GM12865 (cell line): ENCODE measurements around the gene C1orf116.
"Not testable (repeated sequence)": the region's sequence is repeated elsewhere in the genome, so short reads cannot be mapped to it uniquely, and the experiment has no call there.

ENCODE experiments used
- DNase-seq: peaks from one replicate; pipeline ENCODE4 v3.0.0; 2010; ENCODE audit warnings: low read depth
- H3K4me3 ChIP-seq: 2 replicates; pipeline ENCODE4 v1.5.1; 2011; ENCODE audit warnings: mild to moderate bottlenecking, low read depth, low read length, control low read depth
- TF ChIP-seq, protein P1 (sequence below): IDR thresholded peaks from 2 replicates; pipeline ENCODE4 v1.5.1; 2011; ENCODE audit warnings: low read length, control low read depth, low read depth, inconsistent platforms; ENCODE audit not compliant: insufficient read depth; ENCODE audit errors: missing control alignments

C1orf116 gene

DNA sequence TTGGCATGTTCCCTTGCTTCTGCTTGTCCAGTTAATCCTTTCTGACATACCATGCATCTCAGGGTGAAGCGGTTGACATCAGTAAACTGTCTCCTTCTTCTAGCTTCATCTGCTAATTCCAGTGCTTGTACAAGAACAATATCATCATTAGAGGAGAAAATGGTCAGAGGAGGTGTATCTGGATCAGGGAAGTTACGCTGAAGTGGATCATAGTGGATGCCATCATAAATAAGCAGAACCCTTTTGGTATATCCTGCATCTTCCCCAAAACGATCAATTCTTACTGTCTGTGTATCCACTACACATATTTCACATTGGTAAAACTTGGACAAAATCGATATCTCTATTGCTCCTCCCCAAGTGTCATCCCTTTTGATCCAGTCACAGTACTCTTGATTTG is 16.5 kb upstream of the C1orf116 start:
- H3K4me3 ChIP-seq = no peak overlapping the region
- no peak for DNase-seq
- TF ChIP-seq, protein P1, sequence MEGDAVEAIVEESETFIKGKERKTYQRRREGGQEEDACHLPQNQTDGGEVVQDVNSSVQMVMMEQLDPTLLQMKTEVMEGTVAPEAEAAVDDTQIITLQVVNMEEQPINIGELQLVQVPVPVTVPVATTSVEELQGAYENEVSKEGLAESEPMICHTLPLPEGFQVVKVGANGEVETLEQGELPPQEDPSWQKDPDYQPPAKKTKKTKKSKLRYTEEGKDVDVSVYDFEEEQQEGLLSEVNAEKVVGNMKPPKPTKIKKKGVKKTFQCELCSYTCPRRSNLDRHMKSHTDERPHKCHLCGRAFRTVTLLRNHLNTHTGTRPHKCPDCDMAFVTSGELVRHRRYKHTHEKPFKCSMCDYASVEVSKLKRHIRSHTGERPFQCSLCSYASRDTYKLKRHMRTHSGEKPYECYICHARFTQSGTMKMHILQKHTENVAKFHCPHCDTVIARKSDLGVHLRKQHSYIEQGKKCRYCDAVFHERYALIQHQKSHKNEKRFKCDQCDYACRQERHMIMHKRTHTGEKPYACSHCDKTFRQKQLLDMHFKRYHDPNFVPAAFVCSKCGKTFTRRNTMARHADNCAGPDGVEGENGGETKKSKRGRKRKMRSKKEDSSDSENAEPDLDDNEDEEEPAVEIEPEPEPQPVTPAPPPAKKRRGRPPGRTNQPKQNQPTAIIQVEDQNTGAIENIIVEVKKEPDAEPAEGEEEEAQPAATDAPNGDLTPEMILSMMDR = no peak

DNA sequence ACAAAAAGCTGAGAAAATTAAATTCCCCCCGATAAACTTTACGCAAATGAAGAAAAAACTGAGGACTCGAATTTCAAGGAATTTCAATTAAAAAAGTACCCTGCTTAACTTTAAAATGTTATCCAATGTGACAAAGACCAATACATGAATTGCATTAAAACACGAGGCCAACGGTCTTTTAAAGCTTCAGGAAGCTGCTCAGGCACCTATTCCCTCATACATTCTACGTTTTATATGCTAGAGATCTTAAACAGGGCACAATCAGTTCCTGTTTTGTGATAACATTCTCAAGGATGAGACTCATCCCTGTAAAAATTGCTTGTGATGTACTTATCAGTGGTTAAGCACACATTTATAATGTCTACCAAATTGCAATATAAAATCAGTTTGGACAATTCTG is 15.5 kb upstream of the C1orf116 start:
- H3K4me3 ChIP-seq = no peak overlapping the region
- DNase-seq = no peak
- TF ChIP-seq, protein P1 = no peak

DNA sequence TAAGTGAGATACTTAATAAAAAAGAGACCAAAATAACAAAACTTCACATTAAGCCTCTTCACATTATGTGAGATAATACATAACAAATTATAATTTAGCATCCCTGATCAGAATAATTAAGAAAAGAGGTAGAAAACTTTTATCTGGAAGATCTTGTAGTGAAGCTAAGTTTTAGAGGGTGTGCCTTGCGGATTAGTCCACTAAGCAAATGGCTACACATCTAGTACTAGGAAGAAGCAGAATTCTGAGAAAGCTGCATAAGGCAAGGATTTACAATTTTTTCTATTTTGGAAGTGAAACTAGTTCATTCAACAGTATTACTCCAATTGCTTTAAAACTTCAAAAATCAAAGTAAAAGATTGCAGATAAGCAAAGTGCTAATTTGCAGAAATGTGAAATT is 14.9 kb upstream of the C1orf116 start:
- H3K4me3 ChIP-seq = no peak overlapping the region
- DNase-seq = no peak
- TF ChIP-seq, protein P1 = no peak

DNA sequence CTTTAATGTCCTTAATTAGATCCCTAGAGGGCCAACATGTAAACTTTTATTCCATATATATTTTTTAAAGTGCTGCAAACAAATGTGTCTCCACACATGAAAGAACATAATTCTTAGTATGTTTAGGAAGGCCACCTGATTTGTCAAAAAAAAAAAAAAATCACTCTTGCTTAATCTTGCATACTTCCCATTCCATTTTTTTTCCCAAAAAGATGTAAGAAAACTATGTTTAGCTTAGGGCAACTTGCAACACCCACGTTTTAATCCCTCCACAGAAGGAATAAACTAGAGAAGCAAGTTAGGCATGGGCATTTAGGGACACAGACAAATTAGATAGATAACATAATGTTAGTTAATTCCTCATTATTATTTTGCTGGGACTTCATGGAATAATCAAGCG is 12.9 kb upstream of the C1orf116 start:
- TF ChIP-seq, protein P1 = no peak
- no peak for DNase-seq
- H3K4me3 ChIP-seq = no peak overlapping the region

DNA sequence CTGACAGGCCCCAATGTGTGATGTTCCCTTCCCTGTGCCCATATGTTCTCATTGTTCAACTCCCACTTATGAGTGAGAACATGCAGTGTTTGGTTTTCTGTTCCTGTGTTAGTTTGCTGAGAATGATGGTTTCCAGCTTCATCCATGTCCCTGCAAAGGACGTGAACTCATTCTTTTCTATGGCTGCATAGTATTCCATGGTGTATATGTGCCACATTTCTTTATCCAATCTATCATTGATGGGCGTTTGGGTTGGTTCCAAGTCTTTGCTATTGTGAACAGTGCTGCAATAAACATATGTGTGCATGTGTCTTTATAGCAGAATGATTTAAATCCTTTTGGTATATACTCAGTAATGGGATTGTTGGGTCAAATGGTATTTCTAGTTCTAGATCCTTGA is 8.8 kb upstream of the C1orf116 start:
- DNase-seq, H3K4me3 ChIP-seq: not testable (repeated sequence)

DNA sequence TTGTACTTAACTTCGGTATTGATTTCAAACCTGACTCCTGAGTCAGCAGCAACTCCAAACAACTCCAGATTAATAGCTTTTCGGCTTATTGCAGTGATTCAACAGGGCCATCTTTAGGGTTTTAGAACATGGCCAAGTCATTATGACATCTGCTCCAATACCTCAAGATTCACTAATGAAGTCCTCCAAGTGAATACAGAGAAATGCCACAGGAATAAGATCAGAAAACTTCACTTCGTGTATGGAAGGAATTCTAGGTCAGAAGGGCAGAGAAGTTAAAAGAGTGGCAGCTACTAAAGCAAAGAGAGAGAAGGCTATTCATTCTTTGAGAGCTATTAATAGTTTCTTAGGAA is 7.6 kb upstream of the C1orf116 start:
- TF ChIP-seq, protein P1 = no peak
- no peak for DNase-seq
- H3K4me3 ChIP-seq = no peak overlapping the region

DNA sequence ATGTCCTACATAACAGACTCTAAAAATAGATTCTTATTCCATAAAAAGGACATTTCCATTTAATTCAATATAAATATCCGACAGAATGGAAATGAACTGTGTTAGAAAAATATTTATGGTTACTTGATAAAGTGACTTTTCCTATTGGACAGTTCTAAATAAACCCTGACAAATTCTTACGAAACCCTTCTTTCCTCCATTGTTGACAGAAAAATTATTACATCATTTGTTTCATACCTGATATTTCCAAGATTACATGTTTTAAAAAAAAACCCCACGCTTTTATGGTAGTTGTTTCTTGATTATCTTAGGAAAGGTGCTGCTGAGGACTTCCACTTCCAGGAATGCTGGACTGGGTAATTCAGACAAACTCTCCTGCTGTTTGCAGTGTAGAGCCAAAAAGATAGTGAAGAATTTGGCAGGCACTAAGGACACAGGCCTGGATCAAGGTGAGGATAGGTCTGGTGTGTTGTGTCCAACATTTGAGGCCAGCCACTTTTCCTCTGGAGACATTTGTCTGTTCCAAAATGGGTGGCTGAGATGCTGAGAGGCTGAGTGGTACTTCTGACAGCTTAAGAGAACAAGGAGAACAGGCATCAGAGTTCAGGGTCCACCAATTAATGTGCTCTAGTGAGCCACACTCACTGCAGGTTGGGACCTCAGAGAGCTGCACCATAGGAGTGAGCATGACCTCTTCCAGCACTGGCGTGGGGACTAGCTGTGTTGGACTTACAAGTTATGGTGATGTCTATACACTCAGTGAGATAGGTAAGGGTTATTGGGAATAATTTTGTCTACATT is 7.0 kb upstream of the C1orf116 start:
- TF ChIP-seq, protein P1 = no peak
- DNase-seq = no peak
- no peak overlapping the region for H3K4me3 ChIP-seq
